HepG2 (cell line): Measurements from ENCODE around the gene PEAK1.

Experiments
- BRF2 ChIP-seq: sonication (generic); formaldehyde crosslinking; IDR thresholded peaks from 2 replicates; pipeline ENCODE4 v1.8.1; 2022; ENCODE audit warnings: mild to moderate bottlenecking, missing genetic modification reagents
- CBX1 ChIP-seq: IDR thresholded peaks from one replicate; pipeline ENCODE4 v1.6.1; 2016; ENCODE audit warnings: antibody characterized with exemption, low read depth
- CREB1 ChIP-seq, 2 experiments: fragments of 450-650 bp in 1 of 2; IDR thresholded peaks; 2 replicates each; pipeline ENCODE4 v1.6.1; 2016 to 2017; ENCODE audit warnings: control low read depth in 1 of 2, mild to moderate bottlenecking in 1 of 2, missing compliant biosample characterization in 1 of 2, missing genetic modification characterization in 1 of 2
- HES4 ChIP-seq: sonication (generic); formaldehyde crosslinking; IDR thresholded peaks from 2 replicates; pipeline ENCODE4 v1.9.0; 2021; ENCODE audit warnings: mild to moderate bottlenecking, missing genetic modification reagents, borderline replicate concordance
- MAZ ChIP-seq, 2 experiments: sonication (generic) in 1 of 2; formaldehyde crosslinking in 1 of 2; IDR thresholded peaks; 2 replicates each; pipeline versions ENCODE4 v1.5.0 to v1.6.1; 2012 to 2020; ENCODE audit warnings: low read depth in 2 of 2, mild to moderate bottlenecking in 2 of 2, borderline replicate concordance in 1 of 2, improper control_type of control experiment in 1 of 2, low read length in 1 of 2, missing genetic modification reagents in 1 of 2, moderate library complexity in 1 of 2
- NFIC ChIP-seq: IDR thresholded peaks from 2 replicates; pipeline ENCODE4 v1.6.1; 2012; ENCODE audit warnings: mild to moderate bottlenecking, low read length, inconsistent platforms
- TOE1 ChIP-seq: sonication (generic); formaldehyde crosslinking; IDR thresholded peaks from 2 replicates; pipeline ENCODE4 v1.4.0; 2020; ENCODE audit warnings: mild to moderate bottlenecking, missing genetic modification reagents

GRCh38 chr15:77468896-77469295 lies 49.0 kb upstream of the PEAK1 start:
- no peak for TF ChIP-seq CREB1 (IDR thresholded peaks at IDR 0.05)
- no peak for TF ChIP-seq CREB1 (CRISPR knock-in tag; IDR thresholded peaks at IDR 0.05)
- no peak for TF ChIP-seq CBX1
- no peak for TF ChIP-seq MAZ (IDR thresholded peaks at IDR 0.05; ENCODE audit: borderline replicate concordance, low read depth, low read length)
- TF ChIP-seq MAZ (CRISPR knock-in tag; IDR thresholded peaks at IDR 0.05; ENCODE audit: low read depth) = no peak
- TF ChIP-seq BRF2 (CRISPR knock-in tag) = no peak
- TF ChIP-seq TOE1 (CRISPR knock-in tag) = no peak
- TF ChIP-seq NFIC = no peak
- no peak for TF ChIP-seq HES4 (CRISPR knock-in tag)
